ENCODE results near the gene CPXM1. TPM values are rescaled to one million over a fixed set of nuclear protein-coding genes. Genes with fewer than 3 reads are reported as not detected.

Gene CPXM1
- total RNA-seq, 1 donor from 2014 or later, result 0.69 TPM

GRCh38 chr20:2759143-2759542 lies 41.3 kb downstream of the CPXM1 start:
- no peak overlapping the region for H3K4me3 ChIP-seq
- H3K27me3 ChIP-seq (ENCODE audit: low read depth), result peaks cover 97% of the 10 kb centered on the region
- no peaks in the 10 kb centered on the region for H3K4me1 ChIP-seq
- DNase-seq, result no peak
- H3K9me3 ChIP-seq (replicated peaks), result no peaks in the 10 kb centered on the region
- no peak overlapping the region for H3K27ac ChIP-seq (replicated peaks)
- intact Hi-C loops (cut with micrococcal nuclease), result no loop called here
- H3K36me3 ChIP-seq, result no peaks in the 10 kb centered on the region
- TF ChIP-seq CTCF (IDR thresholded peaks at IDR 0.05; ENCODE audit: borderline replicate concordance), result no peak

- peaks cover 97% of the 10 kb centered on the region for H3K27me3 ChIP-seq (ENCODE audit: low read depth)
- no peak for TF ChIP-seq CTCF (IDR thresholded peaks at IDR 0.05; ENCODE audit: borderline replicate concordance)
- H3K4me1 ChIP-seq, result peaks cover 8% of the 10 kb centered on the region
- no peak overlapping the region for H3K27ac ChIP-seq (replicated peaks)
- no peak for DNase-seq
- intact Hi-C loops (cut with micrococcal nuclease), result no loop called here
- no peaks in the 10 kb centered on the region for H3K9me3 ChIP-seq (replicated peaks)
- H3K4me3 ChIP-seq, result no peak overlapping the region
- H3K36me3 ChIP-seq, result no peaks in the 10 kb centered on the region
These were observed 42.5 kb downstream of the CPXM1 start for GRCh38 chr20:2757969-2758368.

GRCh38 chr20:2757001-2757400 lies 43.4 kb downstream of the CPXM1 start:
- H3K4me1 ChIP-seq, result peaks cover 16% of the 10 kb centered on the region
- no peak overlapping the region for H3K27ac ChIP-seq (replicated peaks)
- intact Hi-C loops (cut with micrococcal nuclease), result no loop called here
- no peak for DNase-seq
- H3K9me3 ChIP-seq (replicated peaks), result no peaks in the 10 kb centered on the region
- H3K36me3 ChIP-seq, result no peaks in the 10 kb centered on the region
- TF ChIP-seq CTCF (IDR thresholded peaks at IDR 0.05; ENCODE audit: borderline replicate concordance), result no peak
- no peak overlapping the region for H3K4me3 ChIP-seq
- peaks cover 97% of the 10 kb centered on the region for H3K27me3 ChIP-seq (ENCODE audit: low read depth)

- peaks cover 25% of the 10 kb centered on the region for H3K4me1 ChIP-seq
- H3K36me3 ChIP-seq, result no peaks in the 10 kb centered on the region
- intact Hi-C loops (cut with micrococcal nuclease), result no loop called here
- peak; percentile 59 for TF ChIP-seq CTCF (IDR thresholded peaks at IDR 0.05; ENCODE audit: borderline replicate concordance)
- H3K9me3 ChIP-seq (replicated peaks), result no peaks in the 10 kb centered on the region
- peaks cover 98% of the 10 kb centered on the region for H3K27me3 ChIP-seq (ENCODE audit: low read depth)
- no peak for DNase-seq
- no peak overlapping the region for H3K27ac ChIP-seq (replicated peaks)
- H3K4me3 ChIP-seq, result no peak overlapping the region
These were observed 44.3 kb downstream of the CPXM1 start for GRCh38 chr20:2756056-2756611.

GRCh38 chr20:2755451-2756055 lies 44.9 kb downstream of the CPXM1 start:
- peaks cover 31% of the 10 kb centered on the region for H3K4me1 ChIP-seq
- no peaks in the 10 kb centered on the region for H3K9me3 ChIP-seq (replicated peaks)
- no peak overlapping the region for H3K27ac ChIP-seq (replicated peaks)
- no peak for DNase-seq
- intact Hi-C loops (cut with micrococcal nuclease), result no loop called here
- no peak for TF ChIP-seq CTCF (IDR thresholded peaks at IDR 0.05; ENCODE audit: borderline replicate concordance)
- H3K36me3 ChIP-seq, result no peaks in the 10 kb centered on the region
- H3K27me3 ChIP-seq (ENCODE audit: low read depth), result peaks cover 97% of the 10 kb centered on the region
- H3K4me3 ChIP-seq, result no peak overlapping the region

Measured in left ventricle myocardium inferior (tissue), 1 donor.